ENCODE results near the gene NAT10.
"Not testable (repeated sequence)": the region's sequence is repeated elsewhere in the genome, so short reads cannot be mapped to it uniquely, and the experiment has no call there.

The NAT10 gene

GRCh38 chr11:34176751-34177209, 71.4 kb downstream of the NAT10 start:
- no peak for DNase-seq (ENCODE audit: low spot score)
- peak overlapping the region; percentile 56; the same call in 1 of the 2 replicates for H3K27ac ChIP-seq
- CTCF ChIA-PET = no interaction called here
- TF ChIP-seq CTCF (conservative IDR thresholded peaks at IDR 0.05; ENCODE audit: low read depth) = no peak
- POLR2A ChIA-PET (ENCODE audit: low non-redundant PET) = interaction anchor here (0.6 kb wide), 1 partner anchor 89 kb away, joined by 3 read pairs; no protein-coding TSS in a partner anchor

GRCh38 chr11:34178209-34178821, 72.9 kb downstream of the NAT10 start:
- peak overlapping the region; percentile 14; the same call in 1 of the 2 replicates for H3K27ac ChIP-seq
- ChIA-PET CTCF (interaction anchor here (0.6 to 1.5 kb wide), 2 partner anchors 160 to 179 kb away, joined by 3 to 12 read pairs; partner anchors contain the start of gene ABTB2), POLR2A (ENCODE audit: low non-redundant PET) (no interaction called here)
- no peak for DNase-seq (ENCODE audit: low spot score)
- no peak for TF ChIP-seq CTCF (conservative IDR thresholded peaks at IDR 0.05; ENCODE audit: low read depth)

- no peak overlapping the region for H3K27ac ChIP-seq
- TF ChIP-seq CTCF (conservative IDR thresholded peaks at IDR 0.05; ENCODE audit: low read depth) = no peak
- ChIA-PET POLR2A (ENCODE audit: low non-redundant PET) (no interaction called here), CTCF (interaction anchor here (1.5 kb wide), 1 partner anchor 179 kb away, joined by 12 read pairs; the partner anchor contains the start of gene ABTB2)
- DNase-seq (ENCODE audit: low spot score) = no peak
These were observed 73.7 kb downstream of the NAT10 start for GRCh38 chr11:34179026-34179675.

GRCh38 chr11:34180040-34180813, 74.8 kb downstream of the NAT10 start:
- DNase-seq (ENCODE audit: low spot score) = no peak
- ChIA-PET CTCF (interaction anchor here (0.7 to 1.6 kb wide), 3 partner anchors 24 to 288 kb away, joined by 3 to 4 read pairs (median 4); partner anchors contain the start of gene ABTB2), POLR2A (ENCODE audit: low non-redundant PET) (no interaction called here)
- no peak for TF ChIP-seq CTCF (conservative IDR thresholded peaks at IDR 0.05; ENCODE audit: low read depth)
- H3K27ac ChIP-seq = peak overlapping the region; percentile 63

- CTCF ChIA-PET = interaction anchor here (0.7 to 1.6 kb wide), 4 partner anchors 11 to 287 kb away, joined by 3 to 4 read pairs (median 4); partner anchors contain the start of gene ABTB2
- POLR2A ChIA-PET (ENCODE audit: low non-redundant PET) = not testable (repeated sequence)
These were observed 75.4 kb downstream of the NAT10 start for GRCh38 chr11:34180814-34181165.

GRCh38 chr11:34181251-34181650, 75.8 kb downstream of the NAT10 start:
- ChIA-PET CTCF (interaction anchor here (0.7 to 1.6 kb wide), 5 partner anchors 11 to 287 kb away, joined by 3 to 4 read pairs (median 3); partner anchors contain the start of gene ABTB2), POLR2A (ENCODE audit: low non-redundant PET) (no interaction called here)
- peak overlapping the region; percentile 6; the same call in 1 of the 2 replicates for H3K27ac ChIP-seq
- DNase-seq (ENCODE audit: low spot score) = no peak
- TF ChIP-seq CTCF (conservative IDR thresholded peaks at IDR 0.05; ENCODE audit: low read depth) = no peak

More at GRCh38 chr11:34180814-34181165, 75.4 kb downstream of the NAT10 start:
- H3K27ac ChIP-seq = peak overlapping the region; percentile 6; the same call in 1 of the 2 replicates
- not testable (repeated sequence) for DNase-seq (ENCODE audit: low spot score)

Measured in RWPE1 (cell line).